ENCODE results near the gene CDC42EP2. TPM values are rescaled to one million over a fixed set of nuclear protein-coding genes. Genes with fewer than 3 reads are reported as not detected.

CDC42EP2 gene
- polyA plus RNA-seq, 6 donors from 2014 or later, result 0.88 TPM; not detected in 5

GRCh38 chr11:65301491-65302329 is 13.0 kb upstream of the CDC42EP2 start:
- no peak overlapping the region for H3K4me3 Mint-ChIP-seq

GRCh38 chr11:65303555-65303954 is 11.1 kb upstream of the CDC42EP2 start:
- no peaks in the 10 kb centered on the region for H3K27me3 Mint-ChIP-seq
- H3K27ac Mint-ChIP-seq, result no peak overlapping the region
- ATAC-seq (ENCODE audit: low read depth in 2 of 2), result no peak
- no peak for DNase-seq
- H3K36me3 Mint-ChIP-seq, result no peaks in the 10 kb centered on the region
- H3K4me3 Mint-ChIP-seq, result no peak overlapping the region
- H3K4me1 Mint-ChIP-seq, result no peaks in the 10 kb centered on the region
- no peaks in the 10 kb centered on the region for H3K9me3 Mint-ChIP-seq

More at GRCh38 chr11:65301491-65302329, 13.0 kb upstream of the CDC42EP2 start:
- DNase-seq, result no peak
- Mint-ChIP-seq H3K27ac (no peak overlapping the region), H3K27me3 (no peaks in the 10 kb centered on the region), H3K36me3 (no peaks in the 10 kb centered on the region), H3K9me3 (no peaks in the 10 kb centered on the region), H3K4me1 (no peaks in the 10 kb centered on the region)
- no peak for ATAC-seq (ENCODE audit: low read depth in 2 of 2)

- ATAC-seq (ENCODE audit: low read depth in 2 of 2), result no peak
Measured at GRCh38 chr11:65304110-65304509, 10.6 kb upstream of the CDC42EP2 start.

GRCh38 chr11:65304613-65305012 is 10.1 kb upstream of the CDC42EP2 start:
- no peak for ATAC-seq (ENCODE audit: low read depth in 2 of 2)
- H3K4me3 Mint-ChIP-seq, result no peak overlapping the region
- no peaks in the 10 kb centered on the region for H3K27me3 Mint-ChIP-seq
- H3K36me3 Mint-ChIP-seq, result no peaks in the 10 kb centered on the region
- no peak for DNase-seq
- H3K9me3 Mint-ChIP-seq, result no peaks in the 10 kb centered on the region
- no peaks in the 10 kb centered on the region for H3K4me1 Mint-ChIP-seq
- no peak overlapping the region for H3K27ac Mint-ChIP-seq

More at GRCh38 chr11:65304110-65304509, 10.6 kb upstream of the CDC42EP2 start:
- Mint-ChIP-seq H3K27me3 (no peaks in the 10 kb centered on the region), H3K4me3 (no peak overlapping the region), H3K27ac (peak overlapping the region in 1 of 6 donors; percentile 11), H3K9me3 (no peaks in the 10 kb centered on the region), H3K4me1 (no peaks in the 10 kb centered on the region), H3K36me3 (no peaks in the 10 kb centered on the region)
- no peak for DNase-seq

GRCh38 chr11:65305501-65306268 is 9.0 kb upstream of the CDC42EP2 start:
- H3K27me3 Mint-ChIP-seq, result no peaks in the 10 kb centered on the region
- H3K27ac Mint-ChIP-seq, result peak overlapping the region in 1 of 6 donors; percentile 54
- H3K4me3 Mint-ChIP-seq, result no peak overlapping the region
- DNase-seq (no peak), ATAC-seq (ENCODE audit: low read depth in 2 of 2) (no peak)
- no peaks in the 10 kb centered on the region for H3K4me1 Mint-ChIP-seq
- no peaks in the 10 kb centered on the region for H3K36me3 Mint-ChIP-seq
- no peaks in the 10 kb centered on the region for H3K9me3 Mint-ChIP-seq

- H3K4me3 Mint-ChIP-seq, result no peak overlapping the region
- no peak for ATAC-seq (ENCODE audit: low read depth in 2 of 2)
Measured at GRCh38 chr11:65307298-65308229, 7.1 kb upstream of the CDC42EP2 start.

GRCh38 chr11:65308281-65308891 is 6.3 kb upstream of the CDC42EP2 start:
- Mint-ChIP-seq H3K4me1 (peaks cover 0 to under 1% (median 0%) of the 10 kb centered on the region in 3 donors), H3K36me3 (no peaks in the 10 kb centered on the region), H3K4me3 (no peak overlapping the region), H3K9me3 (no peaks in the 10 kb centered on the region), H3K27ac (peak overlapping the region in 1 of 6 donors; percentile 30), H3K27me3 (peaks cover 0 to 3% (median 0%) of the 10 kb centered on the region in 3 donors)
- peak in 1 of 2 donors; percentile 32 for ATAC-seq (ENCODE audit: low read depth in 2 of 2)
- no peak for DNase-seq

More at GRCh38 chr11:65307298-65308229, 7.1 kb upstream of the CDC42EP2 start:
- Mint-ChIP-seq H3K36me3 (no peaks in the 10 kb centered on the region), H3K27ac (peak overlapping the region in 3 of 6 donors; percentile 28 to 57 (median 30)), H3K4me1 (no peaks in the 10 kb centered on the region), H3K27me3 (no peaks in the 10 kb centered on the region), H3K9me3 (no peaks in the 10 kb centered on the region)
- no peak for DNase-seq

- Mint-ChIP-seq H3K4me1 (peaks cover 3 to 7% (median 3%) of the 10 kb centered on the region in 3 donors), H3K36me3 (no peaks in the 10 kb centered on the region), H3K9me3 (no peaks in the 10 kb centered on the region), H3K27ac (peak overlapping the region in 1 of 6 donors; percentile 65), H3K4me3 (no peak overlapping the region), H3K27me3 (peaks cover 0 to 9% (median 5%) of the 10 kb centered on the region in 3 donors)
- ATAC-seq (ENCODE audit: low read depth in 2 of 2), result no peak
- no peak for DNase-seq
Measured at GRCh38 chr11:65309006-65309405, 5.7 kb upstream of the CDC42EP2 start.

GRCh38 chr11:65310215-65310614 is 4.5 kb upstream of the CDC42EP2 start:
- Mint-ChIP-seq H3K36me3 (no peaks in the 10 kb centered on the region), H3K9me3 (no peaks in the 10 kb centered on the region), H3K27ac (no peak overlapping the region), H3K4me1 (peaks cover 7 to 11% (median 7%) of the 10 kb centered on the region in 3 donors), H3K27me3 (peaks cover 0 to 9% (median 9%) of the 10 kb centered on the region in 3 donors), H3K4me3 (no peak overlapping the region)
- ATAC-seq (ENCODE audit: low read depth in 2 of 2) (no peak), DNase-seq (no peak)

GRCh38 chr11:65310736-65311135 is 3.9 kb upstream of the CDC42EP2 start:
- DNase-seq (no peak), ATAC-seq (ENCODE audit: low read depth in 2 of 2) (no peak)
- H3K27ac Mint-ChIP-seq, result peak overlapping the region in 1 of 6 donors; percentile 47
- H3K4me3 Mint-ChIP-seq, result no peak overlapping the region
- H3K4me1 Mint-ChIP-seq, result peaks cover 7 to 14% (median 9%) of the 10 kb centered on the region in 3 donors
- H3K9me3 Mint-ChIP-seq, result no peaks in the 10 kb centered on the region
- no peaks in the 10 kb centered on the region for H3K36me3 Mint-ChIP-seq
- H3K27me3 Mint-ChIP-seq, result peaks cover 0 to 9% (median 9%) of the 10 kb centered on the region in 3 donors

- ATAC-seq (ENCODE audit: low read depth in 2 of 2) (no peak), DNase-seq (no peak)
- H3K4me1 Mint-ChIP-seq, result peaks cover 10 to 19% (median 12%) of the 10 kb centered on the region in 3 donors
- no peaks in the 10 kb centered on the region for H3K9me3 Mint-ChIP-seq
- H3K36me3 Mint-ChIP-seq, result no peaks in the 10 kb centered on the region
- peaks cover 0 to 9% (median 9%) of the 10 kb centered on the region in 3 donors for H3K27me3 Mint-ChIP-seq
- H3K4me3 Mint-ChIP-seq, result peak overlapping the region in 2 of 8 donors; percentile 45 to 53
- H3K27ac Mint-ChIP-seq, result peak overlapping the region in 1 of 6 donors; percentile 47
Measured at GRCh38 chr11:65311170-65311678, 3.4 kb upstream of the CDC42EP2 start.

- ATAC-seq (ENCODE audit: low read depth in 2 of 2) (peak; percentile 71 to 73), DNase-seq (peak; percentile 82)
- Mint-ChIP-seq H3K36me3 (no peaks in the 10 kb centered on the region), H3K4me1 (peaks cover 10 to 20% (median 12%) of the 10 kb centered on the region in 3 donors), H3K27me3 (peaks cover 0 to 9% (median 9%) of the 10 kb centered on the region in 3 donors), H3K9me3 (no peaks in the 10 kb centered on the region), H3K4me3 (peak overlapping the region; percentile 66 to 89 (median 80)), H3K27ac (peak overlapping the region in 2 of 6 donors; percentile 20 to 50)
Measured at GRCh38 chr11:65315204-65315865, 669 bp downstream of the CDC42EP2 start.
